ENCODE measurements around the gene TMSB4X. TPM values are rescaled to one million over a fixed set of nuclear protein-coding genes. Genes with fewer than 3 reads are reported as not detected.

Gene TMSB4X
- total RNA-seq, 1 experiment from 2014 or later = 2,928 TPM

DNA sequence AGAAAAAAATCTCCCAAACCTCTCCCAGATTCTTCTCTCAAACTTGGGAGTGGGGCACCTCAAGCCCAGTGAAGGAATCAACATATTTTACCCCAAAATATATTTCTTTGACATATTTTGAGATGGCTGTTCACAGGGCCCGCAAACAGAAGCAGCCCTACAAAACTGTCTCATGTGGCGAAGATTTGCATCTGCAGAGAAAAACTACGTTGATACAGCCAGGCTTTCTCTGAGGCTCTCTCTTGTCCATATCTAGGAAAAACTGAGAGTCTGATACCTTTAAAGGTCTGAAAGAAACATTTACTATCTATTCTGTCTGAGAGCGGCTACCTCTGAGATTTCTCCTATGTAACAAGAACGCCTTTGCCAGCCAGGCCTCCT, 23.3 kb upstream of the TMSB4X start:
- CTCF ChIA-PET = interaction anchor here (0.6 kb wide), 1 partner anchor 27 kb away, joined by 4 read pairs; no protein-coding TSS in a partner anchor
- intact Hi-C loops (cut with micrococcal nuclease; ENCODE audit: unreplicated experiment) = no loop called here

DNA sequence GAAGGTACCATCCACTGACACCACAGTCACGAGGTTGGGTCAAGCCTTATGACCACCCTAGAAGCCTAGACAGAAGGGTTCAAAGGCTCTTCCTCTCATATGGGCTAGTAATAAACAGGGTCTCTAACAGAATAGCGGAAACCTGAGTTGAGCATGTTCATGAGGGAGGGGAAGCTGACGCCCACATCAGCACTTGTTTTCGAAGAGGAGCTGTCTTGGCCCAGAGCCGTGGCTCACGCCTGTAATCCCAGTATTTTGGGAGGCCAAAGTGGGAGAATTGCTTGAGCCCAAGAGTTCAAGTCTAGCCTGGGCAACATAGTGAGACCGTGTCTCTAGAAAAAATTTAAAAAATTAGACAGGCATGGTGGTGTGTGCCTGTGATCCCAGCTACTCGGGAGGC, 21.5 kb upstream of the TMSB4X start:
- no peak for TF ChIP-seq POLR2AphosphoS5 (IDR thresholded peaks at IDR 0.05; ENCODE audit: low read depth, low read length)
- TF ChIP-seq, protein P1, sequence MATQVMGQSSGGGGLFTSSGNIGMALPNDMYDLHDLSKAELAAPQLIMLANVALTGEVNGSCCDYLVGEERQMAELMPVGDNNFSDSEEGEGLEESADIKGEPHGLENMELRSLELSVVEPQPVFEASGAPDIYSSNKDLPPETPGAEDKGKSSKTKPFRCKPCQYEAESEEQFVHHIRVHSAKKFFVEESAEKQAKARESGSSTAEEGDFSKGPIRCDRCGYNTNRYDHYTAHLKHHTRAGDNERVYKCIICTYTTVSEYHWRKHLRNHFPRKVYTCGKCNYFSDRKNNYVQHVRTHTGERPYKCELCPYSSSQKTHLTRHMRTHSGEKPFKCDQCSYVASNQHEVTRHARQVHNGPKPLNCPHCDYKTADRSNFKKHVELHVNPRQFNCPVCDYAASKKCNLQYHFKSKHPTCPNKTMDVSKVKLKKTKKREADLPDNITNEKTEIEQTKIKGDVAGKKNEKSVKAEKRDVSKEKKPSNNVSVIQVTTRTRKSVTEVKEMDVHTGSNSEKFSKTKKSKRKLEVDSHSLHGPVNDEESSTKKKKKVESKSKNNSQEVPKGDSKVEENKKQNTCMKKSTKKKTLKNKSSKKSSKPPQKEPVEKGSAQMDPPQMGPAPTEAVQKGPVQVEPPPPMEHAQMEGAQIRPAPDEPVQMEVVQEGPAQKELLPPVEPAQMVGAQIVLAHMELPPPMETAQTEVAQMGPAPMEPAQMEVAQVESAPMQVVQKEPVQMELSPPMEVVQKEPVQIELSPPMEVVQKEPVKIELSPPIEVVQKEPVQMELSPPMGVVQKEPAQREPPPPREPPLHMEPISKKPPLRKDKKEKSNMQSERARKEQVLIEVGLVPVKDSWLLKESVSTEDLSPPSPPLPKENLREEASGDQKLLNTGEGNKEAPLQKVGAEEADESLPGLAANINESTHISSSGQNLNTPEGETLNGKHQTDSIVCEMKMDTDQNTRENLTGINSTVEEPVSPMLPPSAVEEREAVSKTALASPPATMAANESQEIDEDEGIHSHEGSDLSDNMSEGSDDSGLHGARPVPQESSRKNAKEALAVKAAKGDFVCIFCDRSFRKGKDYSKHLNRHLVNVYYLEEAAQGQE (IDR thresholded peaks at IDR 0.05; ENCODE audit: insufficient read depth in 1 of 2, low read depth in 2 of 2, low read length in 1 of 2) = no peak
- no peak for TF ChIP-seq TCF7L2 (IDR thresholded peaks at IDR 0.05; ENCODE audit: low read depth, low read length)
- TF ChIP-seq SIN3A (IDR thresholded peaks at IDR 0.05; ENCODE audit: borderline replicate concordance, insufficient read depth, low read depth, low read length) = no peak
- Histone ChIP-seq H3K9me3 (ENCODE audit: control insufficient read depth, insufficient read depth, low read depth, low read length) (no peaks in the 10 kb centered on the region), H3K4me1 (ENCODE audit: control insufficient read depth, insufficient read depth, low read length) (peaks cover 9% of the 10 kb centered on the region; the same call in 1 of the 2 replicates), H3K36me3 (ENCODE audit: control insufficient read depth, insufficient read depth, low read length) (no peaks in the 10 kb centered on the region), H3K27ac (ENCODE audit: low read length) (peak overlapping the region; percentile 12; the same call in 1 of the 2 replicates), H3K27me3 (ENCODE audit: control insufficient read depth, insufficient read depth, low read length) (no peaks in the 10 kb centered on the region), H3K4me3 (ENCODE audit: low read depth in 2 of 2, low read length in 2 of 2) (no peak overlapping the region)
- no TSS peak for BruUV-seq (replicated peaks)
- intact Hi-C loops (cut with micrococcal nuclease; ENCODE audit: unreplicated experiment) = no loop called here
- no peak for ATAC-seq
- ChIA-PET POLR2A (no interaction called here), CTCF (no interaction called here)
- in situ Hi-C loops (cut with HindIII; ENCODE audit: low pct_unique_long_range_greater_than_20kb, low sequenced_read_pairs) = no loop called here
- no peak for DNase-seq (ENCODE audit: low read depth, low spot score)

More for the DNA sequence above, 23.3 kb upstream of the TMSB4X start:
- H3K9me3 ChIP-seq (ENCODE audit: control insufficient read depth, insufficient read depth, low read depth, low read length) = no peaks in the 10 kb centered on the region
- no peaks in the 10 kb centered on the region for H3K36me3 ChIP-seq (ENCODE audit: control insufficient read depth, insufficient read depth, low read length)
- DNase-seq (ENCODE audit: low read depth, low spot score) (no peak), ATAC-seq (no peak)
- H3K27me3 ChIP-seq (ENCODE audit: control insufficient read depth, insufficient read depth, low read length) = no peaks in the 10 kb centered on the region
- TF ChIP-seq, protein P2, sequence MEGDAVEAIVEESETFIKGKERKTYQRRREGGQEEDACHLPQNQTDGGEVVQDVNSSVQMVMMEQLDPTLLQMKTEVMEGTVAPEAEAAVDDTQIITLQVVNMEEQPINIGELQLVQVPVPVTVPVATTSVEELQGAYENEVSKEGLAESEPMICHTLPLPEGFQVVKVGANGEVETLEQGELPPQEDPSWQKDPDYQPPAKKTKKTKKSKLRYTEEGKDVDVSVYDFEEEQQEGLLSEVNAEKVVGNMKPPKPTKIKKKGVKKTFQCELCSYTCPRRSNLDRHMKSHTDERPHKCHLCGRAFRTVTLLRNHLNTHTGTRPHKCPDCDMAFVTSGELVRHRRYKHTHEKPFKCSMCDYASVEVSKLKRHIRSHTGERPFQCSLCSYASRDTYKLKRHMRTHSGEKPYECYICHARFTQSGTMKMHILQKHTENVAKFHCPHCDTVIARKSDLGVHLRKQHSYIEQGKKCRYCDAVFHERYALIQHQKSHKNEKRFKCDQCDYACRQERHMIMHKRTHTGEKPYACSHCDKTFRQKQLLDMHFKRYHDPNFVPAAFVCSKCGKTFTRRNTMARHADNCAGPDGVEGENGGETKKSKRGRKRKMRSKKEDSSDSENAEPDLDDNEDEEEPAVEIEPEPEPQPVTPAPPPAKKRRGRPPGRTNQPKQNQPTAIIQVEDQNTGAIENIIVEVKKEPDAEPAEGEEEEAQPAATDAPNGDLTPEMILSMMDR (IDR thresholded peaks at IDR 0.05) = no peak
- TF ChIP-seq TCF7L2 (IDR thresholded peaks at IDR 0.05; ENCODE audit: low read depth, low read length) (no peak), SIN3A (IDR thresholded peaks at IDR 0.05; ENCODE audit: borderline replicate concordance, insufficient read depth, low read depth, low read length) (no peak), POLR2AphosphoS5 (IDR thresholded peaks at IDR 0.05; ENCODE audit: low read depth, low read length) (no peak)
- TF ChIP-seq, protein P1 (IDR thresholded peaks at IDR 0.05; ENCODE audit: insufficient read depth in 1 of 2, low read depth in 2 of 2, low read length in 1 of 2) = no peak
- POLR2A ChIA-PET = no interaction called here
- in situ Hi-C loops (cut with HindIII; ENCODE audit: low pct_unique_long_range_greater_than_20kb, low sequenced_read_pairs) = no loop called here
- no peak overlapping the region for H3K4me3 ChIP-seq (ENCODE audit: low read depth in 2 of 2, low read length in 2 of 2)
- no TSS peak for BruUV-seq (replicated peaks)
- peaks cover 6% of the 10 kb centered on the region for H3K4me1 ChIP-seq (ENCODE audit: control insufficient read depth, insufficient read depth, low read length)
- H3K27ac ChIP-seq (ENCODE audit: low read length) = no peak overlapping the region; the same call in 1 of the 2 replicates

All from Panc1 (cell line).